SW 1271 (cell line): ENCODE data around the gene C20orf173.
"Not testable (repeated sequence)": the region's sequence is repeated elsewhere in the genome, so short reads cannot be mapped to it uniquely, and the experiment has no call there.

ENCODE experiments used
- DNase-seq, 2 experiments: peaks; one replicate each; lab custom pipeline; 2025; lab: John Stamatoyannopoulos, UW

C20orf173 gene

GRCh38 chr20:35529552-35529951 is at the start of gene C20orf173:
TSS of gene C20orf173 (minus strand) at chr20:35529652. CDS start at chr20:35529373, 279 bp downstream.
- no peak for DNase-seq

DNA sequence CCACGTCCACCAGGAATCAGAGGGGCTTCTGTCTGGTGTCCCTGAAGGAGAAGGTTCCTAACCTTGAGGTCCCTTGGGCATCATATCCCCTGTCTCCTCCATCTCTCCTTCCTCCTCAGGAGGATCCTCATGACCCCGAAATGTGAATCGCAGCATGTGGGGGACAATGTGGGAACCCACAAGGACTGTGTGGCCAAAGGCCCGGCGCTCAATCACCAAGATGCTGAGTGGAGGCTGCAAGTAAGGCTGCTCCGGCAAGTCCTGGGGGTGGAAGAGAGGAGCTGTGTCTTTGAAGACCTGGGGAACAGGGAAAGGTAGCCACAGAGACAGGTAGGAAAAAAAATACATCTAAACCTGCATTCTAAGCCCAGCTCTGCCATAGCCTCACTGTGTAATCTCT is 49.7 kb upstream of the C20orf173 start:
- DNase-seq: no peak

DNA sequence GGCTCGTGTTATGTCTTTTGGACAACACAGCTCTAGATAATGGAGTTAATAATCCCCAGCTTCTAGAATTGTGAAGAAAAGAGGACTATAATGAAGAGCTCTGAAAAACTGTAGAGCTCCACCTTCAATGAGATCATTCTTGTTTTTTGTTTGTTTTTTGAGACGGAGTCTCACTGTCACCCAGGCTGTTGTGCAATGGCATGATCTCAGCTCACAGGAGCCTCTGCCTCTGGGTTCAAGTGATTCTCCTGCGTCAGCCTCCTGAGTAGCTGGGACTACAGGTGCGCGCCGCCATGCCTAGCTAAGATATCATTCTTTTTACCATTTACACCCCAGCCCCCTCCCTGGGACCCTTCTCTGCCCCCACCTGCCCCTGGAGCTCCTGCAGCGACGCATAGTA is 49.0 kb upstream of the C20orf173 start:
- no peak for DNase-seq

GRCh38 chr20:35576816-35577215 is 47.4 kb upstream of the C20orf173 start:
- DNase-seq: no peak

DNA sequence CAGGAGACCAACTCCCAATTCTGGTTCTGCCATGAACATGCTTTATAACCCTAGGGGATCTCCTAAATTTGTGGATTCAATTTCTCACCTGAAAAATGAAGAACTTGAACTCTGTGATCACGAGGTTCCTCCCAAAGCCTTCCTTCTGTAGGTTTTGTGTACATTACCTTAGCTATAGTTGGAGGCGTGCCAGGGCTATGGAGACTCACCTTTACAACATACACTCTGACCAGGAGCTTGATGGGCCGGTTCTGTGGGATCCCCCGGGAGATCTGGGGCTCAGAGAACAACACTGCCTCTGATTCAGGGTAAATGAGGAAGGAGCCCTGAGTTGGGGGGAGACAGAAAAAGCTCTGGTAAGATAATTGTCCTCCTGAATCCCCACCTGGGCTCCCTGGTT is 46.5 kb upstream of the C20orf173 start:
- DNase-seq: no peak

- DNase-seq: no peak
These were observed 43.4 kb upstream of the C20orf173 start for GRCh38 chr20:35572838-35573237.

DNA sequence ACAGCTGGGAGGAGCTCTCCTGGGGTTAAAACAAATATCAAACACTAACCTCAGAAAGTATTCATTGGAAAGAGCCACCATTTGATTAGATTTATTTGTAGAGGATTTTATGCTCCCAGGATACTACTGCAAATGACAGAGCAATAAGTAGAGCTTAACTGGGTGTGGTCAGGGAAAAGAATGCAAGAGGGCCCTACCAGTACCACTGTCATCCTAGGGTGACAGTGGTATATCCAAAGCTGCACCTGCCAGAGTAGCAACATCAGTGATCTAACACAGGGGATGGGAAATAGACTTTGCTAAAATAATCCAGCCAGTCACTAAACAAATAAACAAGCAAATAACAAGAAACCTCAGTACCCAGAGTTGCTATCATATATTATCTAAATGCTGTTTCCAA is 42.1 kb upstream of the C20orf173 start:
- no peak for DNase-seq

GRCh38 chr20:35568645-35569044 is 39.2 kb upstream of the C20orf173 start:
- DNase-seq: peak; percentile 45 to 60

DNA sequence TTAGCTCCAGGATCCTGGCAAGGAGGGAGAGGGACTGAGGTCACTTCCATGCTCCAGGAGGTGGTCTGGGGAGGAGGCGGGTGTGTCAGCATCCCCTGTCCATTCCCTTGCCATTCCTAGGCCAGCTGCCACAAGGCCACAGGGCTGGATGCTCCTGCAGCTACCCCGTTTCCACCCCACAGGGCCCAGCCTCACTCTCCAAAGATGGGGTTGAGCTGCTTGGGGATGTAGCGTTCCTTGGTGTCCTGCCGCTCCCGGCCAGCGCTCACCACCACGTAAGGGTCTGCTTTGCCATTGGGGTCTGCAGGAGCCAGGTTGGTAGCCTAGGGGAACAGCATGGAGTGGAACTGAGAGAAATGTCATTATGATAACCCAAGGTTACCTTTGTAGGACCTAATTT is 35.5 kb upstream of the C20orf173 start:
- DNase-seq: no peak

GRCh38 chr20:35563834-35564233 is 34.4 kb upstream of the C20orf173 start:
- DNase-seq: no peak

- DNase-seq: no peak
These were observed 33.2 kb upstream of the C20orf173 start for GRCh38 chr20:35562541-35563110.

DNA sequence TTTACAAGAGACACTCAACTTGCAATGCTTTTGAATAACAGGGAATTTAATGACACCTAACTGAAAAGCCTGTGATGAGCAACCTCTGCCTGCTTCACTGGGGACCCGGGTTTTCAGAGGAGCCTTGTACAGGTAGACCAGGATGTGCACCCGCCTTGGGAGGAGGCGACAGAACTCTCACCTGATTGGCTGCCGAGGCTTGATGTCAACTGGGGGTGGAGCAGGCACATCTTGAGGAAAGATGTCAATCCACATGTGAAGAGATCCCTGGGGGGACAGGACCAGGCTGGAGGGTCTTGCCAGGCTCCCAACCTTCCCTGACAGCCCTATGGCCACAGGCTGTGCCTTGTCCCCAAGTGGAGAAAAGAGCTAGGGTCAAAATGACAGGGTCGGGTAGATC is 32.2 kb upstream of the C20orf173 start:
- no peak for DNase-seq

GRCh38 chr20:35561268-35561667 is 31.8 kb upstream of the C20orf173 start:
- peak in 1 of 2 experiments; percentile 79 for DNase-seq

DNA sequence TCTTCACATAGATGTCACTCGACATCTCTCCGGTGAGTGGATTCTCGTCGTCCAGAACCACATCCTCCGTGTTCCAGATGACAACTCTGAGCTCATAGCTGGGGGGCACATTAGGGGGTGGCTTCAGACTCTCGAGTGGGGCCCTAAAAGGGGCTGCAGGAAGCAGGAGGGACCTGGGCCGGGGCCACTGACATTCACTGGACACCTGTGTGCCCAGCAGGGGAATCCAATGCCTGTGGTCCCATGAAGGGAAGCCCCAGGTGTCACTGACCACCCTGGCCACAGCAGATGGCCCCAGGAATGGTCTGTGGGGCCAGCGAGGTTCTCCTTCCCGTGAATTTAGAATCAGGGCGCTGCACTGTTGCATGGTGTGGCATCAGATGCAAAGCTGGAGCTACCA is 31.1 kb upstream of the C20orf173 start:
- no peak for DNase-seq

DNA sequence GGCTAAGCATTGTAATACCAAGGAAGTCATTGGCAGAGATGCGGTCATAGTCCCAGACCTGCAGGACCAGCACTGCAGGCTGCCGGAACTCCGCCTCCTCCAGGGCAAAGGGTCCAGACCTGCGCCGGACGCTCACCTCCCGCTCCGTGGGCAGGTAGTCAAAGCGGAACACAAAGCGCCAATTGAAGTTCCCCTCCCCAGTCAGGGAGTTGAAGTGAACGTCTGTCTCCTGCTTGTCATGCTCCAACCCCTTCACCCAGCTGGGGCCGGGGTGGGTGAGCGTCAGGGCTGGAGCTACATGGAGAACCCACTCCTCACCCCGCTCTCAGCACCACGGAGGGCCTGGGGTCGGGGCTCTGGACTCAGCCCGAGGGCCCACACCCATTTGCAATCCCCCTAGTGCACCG is 30.7 kb upstream of the C20orf173 start:
- no peak for DNase-seq

DNA sequence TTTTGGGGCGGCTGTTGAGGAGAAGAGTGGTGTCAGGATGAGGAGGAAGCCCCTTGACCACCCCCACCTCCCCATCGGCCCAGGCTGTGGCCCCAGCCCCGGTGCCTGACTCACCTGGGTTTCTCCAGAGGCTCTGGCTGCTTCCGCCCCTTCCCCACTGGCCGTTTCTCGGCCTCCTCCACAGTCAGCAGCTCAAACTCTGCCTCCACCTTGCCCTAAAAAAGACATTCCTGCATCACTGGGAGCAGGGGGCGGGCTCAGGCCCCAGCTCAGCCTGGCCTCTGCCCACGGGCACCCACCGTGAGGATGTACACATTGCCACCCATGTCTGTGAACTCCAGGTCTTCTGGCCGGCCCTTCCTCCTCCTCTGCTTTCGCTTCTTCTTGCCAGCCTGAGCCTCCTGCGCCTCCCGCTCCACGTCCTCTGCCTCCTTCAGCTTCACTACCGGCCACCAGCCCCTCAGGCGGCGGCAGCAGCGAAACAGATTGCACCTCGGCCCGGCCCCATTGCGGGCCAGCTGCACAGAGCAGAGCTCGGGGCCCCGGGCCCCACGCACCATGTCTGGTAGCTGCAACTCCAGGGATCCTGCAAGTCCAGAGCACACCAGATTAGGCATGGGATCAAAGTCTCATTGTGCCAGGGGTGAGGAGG is 29.7 kb upstream of the C20orf173 start:
- DNase-seq: no peak

DNA sequence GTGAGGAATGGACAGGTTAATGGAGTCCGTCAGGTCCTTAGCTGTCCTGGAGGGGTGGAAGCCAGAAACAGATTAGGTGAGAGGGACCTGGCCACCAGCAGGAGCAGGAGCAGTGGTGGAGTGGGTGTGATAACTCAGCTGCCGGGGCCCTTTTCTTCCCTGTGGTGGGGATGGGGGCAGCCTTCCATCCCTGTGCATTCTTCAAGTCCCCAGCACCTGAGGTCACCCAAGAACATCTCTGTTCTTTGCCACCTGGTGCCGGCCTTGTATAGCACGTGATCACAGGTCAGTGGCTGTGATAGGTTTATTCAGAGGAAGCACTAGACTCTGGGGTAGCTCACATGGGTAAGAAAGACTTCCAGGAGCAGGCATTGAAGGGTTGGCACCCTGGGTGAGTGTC is 29.0 kb upstream of the C20orf173 start:
- no peak for DNase-seq

- DNase-seq: no peak
These were observed 27.4 kb upstream of the C20orf173 start for GRCh38 chr20:35556871-35557270.

DNA sequence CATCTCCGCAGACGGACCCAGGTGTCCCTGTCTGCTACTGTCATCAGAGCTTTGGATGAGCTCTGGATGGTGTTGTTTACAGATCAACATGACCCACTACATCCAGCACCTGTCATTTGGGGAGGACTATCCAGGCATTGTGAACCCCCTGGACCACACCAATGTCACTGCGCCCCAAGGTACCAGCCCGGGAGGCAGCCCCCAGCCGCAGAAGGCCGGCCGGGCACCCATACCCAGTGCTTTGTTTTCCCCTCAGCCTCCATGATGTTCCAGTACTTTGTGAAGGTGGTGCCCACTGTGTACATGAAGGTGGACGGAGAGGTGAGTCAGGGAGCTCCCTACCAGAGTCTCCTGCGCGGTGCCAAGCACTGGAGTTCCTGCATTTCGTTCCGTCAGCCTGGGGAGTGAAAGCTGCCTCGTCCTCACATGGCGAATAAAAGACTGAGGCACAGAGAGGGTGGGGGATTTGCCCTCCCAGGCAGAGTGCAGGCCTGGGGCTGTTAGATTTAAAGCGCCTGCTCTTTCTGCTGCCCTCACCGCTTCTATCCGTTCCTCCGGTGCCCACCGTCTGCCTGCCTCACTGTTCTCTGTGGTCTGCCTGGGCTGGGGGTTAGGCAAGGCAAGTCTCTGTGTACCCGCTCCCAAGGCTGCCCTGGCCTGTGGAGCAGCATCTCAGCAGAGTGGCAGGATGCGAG is 26.6 kb upstream of the C20orf173 start:
- DNase-seq: no peak

DNA sequence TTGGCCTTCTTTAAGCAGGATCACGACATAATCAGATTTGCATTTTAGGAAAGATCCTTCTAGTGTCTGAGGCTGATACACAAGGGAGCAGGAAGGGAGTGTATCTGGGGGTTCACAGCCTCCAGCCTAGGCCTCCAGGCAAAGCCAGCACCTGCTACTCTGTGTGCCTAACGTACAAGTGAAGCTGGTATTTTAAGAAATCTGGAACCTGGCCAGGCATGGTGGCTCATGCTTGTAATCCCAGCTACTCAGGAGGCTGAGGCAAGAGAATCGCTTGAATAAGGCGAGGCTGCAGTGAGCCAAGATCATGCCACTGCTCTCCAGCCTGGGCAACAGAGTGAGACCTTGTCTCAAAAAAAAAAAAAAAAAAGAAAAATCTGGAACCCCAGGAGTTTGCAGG is 26.0 kb upstream of the C20orf173 start:
- DNase-seq: not testable (repeated sequence)

- DNase-seq: no peak
These were observed 23.5 kb upstream of the C20orf173 start for GRCh38 chr20:35552914-35553313.

GRCh38 chr20:35551503-35551902 is 22.1 kb upstream of the C20orf173 start:
- DNase-seq: no peak

DNA sequence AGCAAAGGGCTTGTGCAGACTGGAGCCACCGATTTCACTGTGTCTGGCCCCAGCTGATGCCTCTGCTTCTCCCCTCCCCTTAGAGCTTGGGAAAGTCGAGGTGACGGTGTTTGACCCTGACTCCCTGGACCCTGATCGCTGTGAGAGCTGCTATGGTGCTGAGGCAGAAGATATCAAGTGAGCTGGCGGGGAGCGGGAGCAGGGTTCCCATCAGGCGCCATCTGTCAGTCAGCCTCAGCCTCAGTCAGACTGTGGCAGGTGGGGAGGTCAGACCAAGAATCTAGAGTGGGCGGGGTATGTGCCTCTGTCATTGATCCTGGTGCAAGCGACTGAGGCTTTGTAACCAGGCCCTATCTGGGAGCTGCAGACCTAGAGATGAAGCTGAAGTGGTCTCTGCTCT is 17.9 kb upstream of the C20orf173 start:
- DNase-seq: no peak

- DNase-seq: no peak
These were observed 16.7 kb upstream of the C20orf173 start for GRCh38 chr20:35546127-35546526.
